SK-N-MC (cell line): ENCODE measurements around the gene HDAC7.

Experiments used
- EZH2 ChIP-seq: fragments of 200-600 bp; sonication (generic); IDR thresholded peaks from one replicate; pipeline ENCODE4 v1.6.1; 2017; ENCODE audit warnings: antibody characterized with exemption
- FOXP2 ChIP-seq: optimal IDR thresholded peaks from 2 replicates; pipeline ENCODE3; 2011; ENCODE audit warnings: mild to moderate bottlenecking, moderate library complexity; ENCODE audit not compliant: insufficient read depth; ENCODE audit errors: extremely low read length, control extremely low read depth
- POLR2AphosphoS5 ChIP-seq: IDR thresholded peaks from 2 replicates; pipeline ENCODE4 v1.6.1; 2012; ENCODE audit warnings: mild to moderate bottlenecking, low read depth, low read length, borderline replicate concordance

DNA sequence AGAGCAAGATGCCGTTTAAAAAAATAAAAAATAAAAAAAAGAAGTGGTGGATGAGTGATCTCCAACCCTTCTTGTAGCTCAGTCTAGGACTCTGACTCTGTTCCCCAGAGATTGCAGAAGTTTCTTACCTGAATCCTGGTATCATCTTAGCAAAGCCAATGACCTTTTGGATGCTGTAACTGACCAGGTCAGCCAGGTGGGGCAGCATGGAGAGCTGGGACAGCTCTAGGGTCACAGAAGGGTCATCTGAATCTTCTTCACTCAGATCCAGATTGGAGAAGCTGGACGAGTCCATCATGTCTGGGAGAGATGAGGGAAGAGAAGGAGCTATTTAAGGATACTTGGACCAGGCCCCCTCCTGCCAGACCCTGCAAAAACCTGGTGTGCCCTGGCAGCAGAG is 35.8 kb upstream of the HDAC7 start:
- TF ChIP-seq EZH2 (no peak), POLR2AphosphoS5 (no peak), FOXP2 (no peak)
